B cell (primary cell): ENCODE measurements around the gene KRTAP5-8. TPM values are rescaled to one million over a fixed set of nuclear protein-coding genes. Genes with fewer than 3 reads are reported as not detected.
"Not testable (repeated sequence)": the region's sequence is repeated elsewhere in the genome, so short reads cannot be mapped to it uniquely, and the experiment has no call there.

ENCODE experiments used
- ATAC-seq: fragments of 200-7000 bp; cut with Tn5 transposase; one replicate; pipeline ENCODE4 v1.10.0; 2021; ENCODE audit warnings: low read depth, mild to moderate bottlenecking, moderate number of reproducible peaks, moderate library complexity
- CTCF ChIA-PET: fragments of 350-600 bp; sonication (Branson Sonifier 250); formaldehyde crosslinking; loops from one replicate; lab custom pipeline; 2021; ENCODE audit warnings: antibody characterized with exemption, inconsistent platforms; lab: Charles Lee
- POLR2A ChIA-PET: fragments of 350-600 bp; sonication (Branson Sonifier 250); formaldehyde crosslinking; loops from one replicate; lab custom pipeline; 2021; ENCODE audit warnings: antibody characterized with exemption; lab: Charles Lee
- DNase-seq: peaks from one replicate; pipeline ENCODE4 v3.0.0; 2013
- H2AFZ ChIP-seq: 2 replicates; pipeline ENCODE4 v1.6.1; 2012; ENCODE audit warnings: mild to moderate bottlenecking, low read depth, low read length; ENCODE audit not compliant: insufficient read depth, poor library complexity, severe bottlenecking
- H3K27ac ChIP-seq, 2 donors: 1 replicate in 1 of 2; 2 replicates in 1 of 2; pipeline ENCODE4 v1.5.1; 2012 to 2013; ENCODE audit warnings: low read length in 2 of 2, mild to moderate bottlenecking in 2 of 2, moderate library complexity in 1 of 2
- H3K27me3 ChIP-seq, 4 experiments: fragments of 200-600 bp in 1 of 4; sonication (generic) in 1 of 4; replicated peaks in 1 of 4; 1 replicate in 2 of 4; 2 replicates in 2 of 4; pipeline versions ENCODE4 v1.6.1 to v1.7.0; 2013 to 2016; ENCODE audit warnings: low read length in 3 of 4, mild to moderate bottlenecking in 2 of 4, mixed read lengths in 1 of 4, moderate library complexity in 1 of 4; ENCODE audit not compliant: insufficient read depth in 4 of 4, control insufficient read depth in 3 of 4; ENCODE audit errors: control extremely low read depth in 1 of 4
- H3K36me3 ChIP-seq, 2 experiments: replicated peaks in 1 of 2; 1 replicate in 1 of 2; 2 replicates in 1 of 2; pipeline versions ENCODE4 v1.6.1 to v1.7.1; 2013; ENCODE audit warnings: low read length in 1 of 2; ENCODE audit not compliant: insufficient read depth in 2 of 2, control insufficient read depth in 1 of 2; ENCODE audit errors: control extremely low read depth in 1 of 2, extremely low read depth in 1 of 2
- H3K4me1 ChIP-seq, 2 donors: fragments of 200-600 bp in 1 of 2; sonication (generic) in 1 of 2; 1 replicate in 1 of 2; 2 replicates in 1 of 2; pipeline versions ENCODE4 v1.5.1 to v1.6.1; 2013 to 2017; ENCODE audit warnings: low read length in 2 of 2; ENCODE audit not compliant: control insufficient read depth in 2 of 2, insufficient read depth in 2 of 2
- H3K4me2 ChIP-seq: replicated peaks from 2 replicates; pipeline ENCODE3; 2012; ENCODE audit warnings: mild to moderate bottlenecking, low read depth, low read length; ENCODE audit not compliant: poor library complexity, severe bottlenecking
- H3K4me3 ChIP-seq, 5 experiments: fragments of 200-600 bp in 1 of 5; sonication (generic) in 1 of 5; 1 replicate in 3 of 5; 2 replicates in 2 of 5; pipeline versions ENCODE4 v1.5.1 to v1.7.0; 2011 to 2016; ENCODE audit warnings: low read length in 4 of 5, mild to moderate bottlenecking in 4 of 5, low read depth in 2 of 5, control low read depth in 1 of 5, moderate library complexity in 1 of 5; ENCODE audit not compliant: insufficient read depth in 1 of 5; ENCODE audit errors: control extremely low read depth in 1 of 5, extremely low read depth in 1 of 5
- H3K79me2 ChIP-seq: fragments of 200-600 bp; sonication (generic); one replicate; pipeline ENCODE4 v1.6.0; 2016; ENCODE audit warnings: low read length; ENCODE audit not compliant: control insufficient read depth, insufficient read depth
- H3K9ac ChIP-seq: fragments of 200-600 bp; sonication (generic); 2 replicates; pipeline ENCODE4 v1.6.1; 2017; ENCODE audit warnings: mild to moderate bottlenecking, low read length, moderate library complexity
- H3K9me3 ChIP-seq, 3 donors: one replicate each; pipeline versions ENCODE4 v1.6.1 to v1.7.1; 2013; ENCODE audit warnings: low read length in 2 of 3; ENCODE audit not compliant: control insufficient read depth in 2 of 3, insufficient read depth in 1 of 3; ENCODE audit errors: control extremely low read depth in 1 of 3
- H4K20me1 ChIP-seq: 2 replicates; pipeline ENCODE4 v1.6.0; 2012; ENCODE audit warnings: mild to moderate bottlenecking, low read length; ENCODE audit not compliant: insufficient read depth, control insufficient read depth, poor library complexity, severe bottlenecking
- H3K27ac Mint-ChIP-seq: one replicate; pipeline ENCODE4 v1.8.0; 2021; ENCODE audit warnings: mixed read lengths
- H3K27me3 Mint-ChIP-seq: one replicate; pipeline ENCODE4 v1.8.0; 2021; ENCODE audit warnings: mixed read lengths
- H3K4me1 Mint-ChIP-seq: one replicate; pipeline ENCODE4 v1.8.0; 2021; ENCODE audit warnings: mixed read lengths
- H3K4me3 Mint-ChIP-seq: one replicate; pipeline ENCODE4 v1.8.0; 2021; ENCODE audit warnings: mixed read lengths
- H3K9me3 Mint-ChIP-seq: one replicate; pipeline ENCODE4 v1.8.0; 2022; ENCODE audit warnings: mixed read lengths; ENCODE audit not compliant: insufficient read depth
- EZH2 ChIP-seq: IDR thresholded peaks from 2 replicates; pipeline ENCODE4 v1.6.1; 2012; ENCODE audit warnings: borderline replicate concordance, low read depth, mild to moderate bottlenecking, moderate library complexity, low read length; ENCODE audit not compliant: insufficient read depth, poor library complexity, severe bottlenecking
- WGBS: methylation state at CpG from one replicate; pipeline ENCODE4 v1.1.5; 2013; ENCODE audit warnings: missing lambda C conversion rate; ENCODE audit not compliant: insufficient coverage; 5-methylcytosine and 5-hydroxymethylcytosine counted together
- intact Hi-C: fragments of 100-400 bp; cut with micrococcal nuclease; formaldehyde crosslinking; loops from one replicate; pipeline ENCODE4 v1.10.0; 2022
- polyA plus RNA-seq: library from polyadenylated mRNA; depleted of rRNA; stranded (reverse); fragments of >200 nt; gene quantifications from 2 replicates; pipeline ENCODE4 v1.2.3, GENCODE V29; 2012
- total RNA-seq, 2 donors: library from RNA; stranded (reverse); fragments of 120-200 nt in 1 of 2; gene quantifications; 1 replicate in 1 of 2; 2 replicates in 1 of 2; pipeline versions ENCODE4 v1.2.3 to v1.2.4, GENCODE V29; 2013 to 2022
- TF ChIP-seq, protein P1 (sequence below): fragments of 200-600 bp; IDR thresholded peaks from one replicate; pipeline ENCODE4 v1.8.0; 2022; ENCODE audit warnings: antibody characterized with exemption, mild to moderate bottlenecking

Gene KRTAP5-8
- total and polyA plus RNA-seq, 2 donors (not counting 1 experiment from before 2014, with no cell fraction given), result 0.10 to 0.49 TPM

DNA sequence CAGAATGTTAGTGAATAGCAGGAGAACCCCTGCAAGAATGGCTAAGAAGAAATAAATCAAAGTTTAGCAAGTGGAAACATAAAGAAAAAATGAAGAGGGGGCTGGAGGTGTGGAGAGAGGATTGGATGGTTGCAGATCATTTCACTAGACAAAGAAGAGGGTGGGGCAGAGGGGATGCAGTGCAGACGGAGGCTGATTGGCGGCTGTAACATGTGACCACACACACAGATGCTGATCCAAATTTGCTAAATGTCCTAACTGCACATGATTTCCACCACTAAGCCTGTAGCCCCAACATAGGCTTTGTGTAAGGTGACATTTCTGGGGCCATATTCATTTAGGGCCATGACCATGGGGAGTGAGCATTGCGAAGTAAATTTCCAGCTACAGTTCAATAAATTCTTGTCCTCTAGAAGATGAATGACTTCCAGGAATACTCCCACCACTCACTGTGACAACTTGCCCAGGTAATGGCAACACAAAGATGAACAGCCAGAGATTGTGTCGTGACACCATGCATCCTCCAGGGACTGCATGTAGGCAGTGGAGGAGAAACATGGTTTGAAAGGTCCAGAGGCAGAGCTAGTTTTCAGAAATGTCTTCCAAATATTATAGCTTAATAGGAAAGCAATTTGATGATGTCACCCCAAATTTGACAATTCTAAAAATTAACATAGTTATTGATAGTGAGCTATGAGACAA lies 38.0 kb downstream of the KRTAP5-8 start:
- DNase-seq (no peak), ATAC-seq (no peak)
- no peak overlapping the region for H3K27ac Mint-ChIP-seq
- TF ChIP-seq, protein P1, sequence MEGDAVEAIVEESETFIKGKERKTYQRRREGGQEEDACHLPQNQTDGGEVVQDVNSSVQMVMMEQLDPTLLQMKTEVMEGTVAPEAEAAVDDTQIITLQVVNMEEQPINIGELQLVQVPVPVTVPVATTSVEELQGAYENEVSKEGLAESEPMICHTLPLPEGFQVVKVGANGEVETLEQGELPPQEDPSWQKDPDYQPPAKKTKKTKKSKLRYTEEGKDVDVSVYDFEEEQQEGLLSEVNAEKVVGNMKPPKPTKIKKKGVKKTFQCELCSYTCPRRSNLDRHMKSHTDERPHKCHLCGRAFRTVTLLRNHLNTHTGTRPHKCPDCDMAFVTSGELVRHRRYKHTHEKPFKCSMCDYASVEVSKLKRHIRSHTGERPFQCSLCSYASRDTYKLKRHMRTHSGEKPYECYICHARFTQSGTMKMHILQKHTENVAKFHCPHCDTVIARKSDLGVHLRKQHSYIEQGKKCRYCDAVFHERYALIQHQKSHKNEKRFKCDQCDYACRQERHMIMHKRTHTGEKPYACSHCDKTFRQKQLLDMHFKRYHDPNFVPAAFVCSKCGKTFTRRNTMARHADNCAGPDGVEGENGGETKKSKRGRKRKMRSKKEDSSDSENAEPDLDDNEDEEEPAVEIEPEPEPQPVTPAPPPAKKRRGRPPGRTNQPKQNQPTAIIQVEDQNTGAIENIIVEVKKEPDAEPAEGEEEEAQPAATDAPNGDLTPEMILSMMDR, result no peak
- TF ChIP-seq EZH2, result no peak
- H3K79me2 ChIP-seq, result no peaks in the 10 kb centered on the region
- peaks cover 0 to 2% of the 10 kb centered on the region in 2 donors for H3K4me1 ChIP-seq
- ChIA-PET CTCF (no interaction called here), POLR2A (no interaction called here)
- no peaks in the 10 kb centered on the region for H3K9me3 ChIP-seq
- H3K27ac ChIP-seq, result no peak overlapping the region
- no peak overlapping the region for H3K4me3 ChIP-seq
- H3K4me3 Mint-ChIP-seq, result no peak overlapping the region
- no peaks in the 10 kb centered on the region for H4K20me1 ChIP-seq
- H3K9me3 Mint-ChIP-seq, result no peaks in the 10 kb centered on the region
- no peak overlapping the region for H3K9ac ChIP-seq
- H3K4me1 Mint-ChIP-seq, result peaks cover 3% of the 10 kb centered on the region
- intact Hi-C loops, result no loop called here
- peaks cover 15% of the 10 kb centered on the region for H3K27me3 Mint-ChIP-seq
- no peaks in the 10 kb centered on the region for H3K36me3 ChIP-seq
- no CpG with 5 or more reads among the region's 4 CpGs for WGBS
- H2AFZ ChIP-seq, result no peak overlapping the region
- peaks cover 0 to 5% (median 0%) of the 10 kb centered on the region in 4 experiments for H3K27me3 ChIP-seq
- H3K4me2 ChIP-seq, result no peak overlapping the region

DNA sequence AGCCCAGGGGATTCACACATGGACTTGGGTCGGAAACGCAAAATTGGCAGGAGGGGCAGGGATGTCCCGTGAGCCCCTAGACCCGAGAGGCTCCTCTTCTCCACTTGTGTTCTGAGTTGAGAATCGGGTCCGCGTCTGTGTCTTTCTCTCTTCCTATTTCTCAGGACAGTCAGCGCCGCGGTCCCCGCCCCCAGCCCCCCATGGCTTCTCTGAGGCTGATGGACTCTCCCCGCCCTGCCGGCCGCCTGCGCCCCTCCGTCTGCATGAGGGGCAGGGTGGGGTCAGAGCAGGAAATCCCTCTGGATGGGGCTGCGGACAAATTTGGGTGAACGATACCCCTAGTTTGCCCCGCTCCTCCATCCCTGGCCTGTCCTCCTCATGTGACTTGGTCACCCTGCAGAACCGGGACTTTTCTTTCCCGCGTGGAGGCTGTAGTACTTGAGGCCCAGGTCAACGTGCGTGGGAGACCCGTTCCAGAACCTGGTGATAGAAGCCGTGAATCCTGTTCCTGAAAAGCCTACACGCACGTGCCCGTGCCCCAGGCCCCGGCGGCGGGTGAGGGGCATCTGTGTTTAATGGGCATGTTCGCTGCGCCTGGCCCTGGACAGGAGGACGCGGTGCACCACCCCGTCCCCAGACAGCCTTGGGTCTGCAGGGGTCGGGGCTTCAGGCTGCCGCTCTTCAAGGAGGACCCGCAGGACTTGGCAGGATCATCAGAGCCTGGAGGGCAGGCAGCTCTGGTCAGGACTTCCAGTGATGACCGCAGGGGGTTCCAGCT lies 39.1 kb downstream of the KRTAP5-8 start:
- WGBS, result 88% methylated on average over 25 of the region's 41 CpGs
- intact Hi-C loops, H3K79me2 ChIP-seq, H3K4me3 ChIP-seq, H3K36me3 ChIP-seq, H3K4me1 Mint-ChIP-seq, H2AFZ ChIP-seq, CTCF ChIA-PET, H3K27ac Mint-ChIP-seq, H3K27me3 ChIP-seq, POLR2A ChIA-PET, H3K9me3 ChIP-seq, H3K4me1 ChIP-seq, H3K27ac ChIP-seq, ATAC-seq, H3K4me3 Mint-ChIP-seq, H3K9ac ChIP-seq, H3K9me3 Mint-ChIP-seq, DNase-seq, H3K4me2 ChIP-seq, H4K20me1 ChIP-seq: not testable (repeated sequence)
- H3K27me3 Mint-ChIP-seq, result peaks cover 22% of the 10 kb centered on the region
